Measurements from ENCODE around the gene CFDP1. TPM values are rescaled to one million over a fixed set of nuclear protein-coding genes. Genes with fewer than 3 reads are reported as not detected.

CFDP1 gene
- total and polyA plus RNA-seq, 8 donors: 25.8 to 126 (median 60.7) TPM; not detected in 1

DNA sequence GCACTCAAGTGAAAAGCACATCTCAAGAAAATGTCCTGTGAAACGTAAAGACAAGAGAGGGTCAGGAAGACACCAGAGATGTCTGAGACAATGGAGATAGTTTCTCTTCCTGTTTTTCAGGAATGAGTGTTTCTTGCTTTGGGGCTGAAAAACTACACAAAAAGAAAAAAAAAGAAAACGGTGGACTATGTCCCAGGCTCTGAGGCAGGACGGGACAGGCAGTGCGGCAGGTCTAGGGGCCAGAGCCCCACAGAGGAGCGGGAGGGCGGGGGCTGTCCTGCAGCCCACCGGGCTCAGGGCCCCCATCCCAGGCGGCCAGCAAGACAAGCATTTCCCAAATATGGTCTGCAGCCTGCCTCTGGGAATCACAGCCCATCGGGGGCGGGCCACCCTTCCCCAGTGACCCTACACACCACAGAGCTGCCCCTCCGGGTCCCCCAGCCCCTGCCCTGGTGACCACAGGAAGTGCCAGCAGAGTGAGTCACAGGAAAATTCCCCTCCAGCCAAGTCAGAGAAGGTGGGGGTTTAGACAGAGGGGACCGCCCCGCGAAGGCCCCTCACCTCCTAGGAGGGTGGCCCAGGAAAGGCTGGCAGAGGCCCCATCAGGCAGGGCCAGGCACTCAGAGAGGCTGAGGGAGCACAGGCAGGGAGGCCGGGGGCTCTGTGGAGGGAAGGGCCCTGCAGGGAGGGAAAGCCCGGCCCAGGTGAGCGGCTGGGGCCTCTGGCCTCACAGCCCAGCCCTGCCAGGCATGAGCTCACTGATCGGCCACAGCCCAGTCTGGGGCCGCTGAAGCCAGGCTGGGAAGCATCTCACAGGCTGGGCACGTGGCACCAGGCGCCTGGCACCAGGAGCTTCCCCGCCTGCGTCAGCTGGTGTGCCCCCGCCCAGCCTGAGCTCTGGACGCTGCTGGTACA is 188.2 kb downstream of the CFDP1 start:
- WGBS, 5 donors: 21 to 27% (median 24%) methylated on average over 22 to 25 of the region's 25 CpGs
- TF ChIP-seq POLR2AphosphoS5 (IDR thresholded peaks at IDR 0.05): peak; percentile 80 to 90 (median 83)
- TF ChIP-seq, protein P1, sequence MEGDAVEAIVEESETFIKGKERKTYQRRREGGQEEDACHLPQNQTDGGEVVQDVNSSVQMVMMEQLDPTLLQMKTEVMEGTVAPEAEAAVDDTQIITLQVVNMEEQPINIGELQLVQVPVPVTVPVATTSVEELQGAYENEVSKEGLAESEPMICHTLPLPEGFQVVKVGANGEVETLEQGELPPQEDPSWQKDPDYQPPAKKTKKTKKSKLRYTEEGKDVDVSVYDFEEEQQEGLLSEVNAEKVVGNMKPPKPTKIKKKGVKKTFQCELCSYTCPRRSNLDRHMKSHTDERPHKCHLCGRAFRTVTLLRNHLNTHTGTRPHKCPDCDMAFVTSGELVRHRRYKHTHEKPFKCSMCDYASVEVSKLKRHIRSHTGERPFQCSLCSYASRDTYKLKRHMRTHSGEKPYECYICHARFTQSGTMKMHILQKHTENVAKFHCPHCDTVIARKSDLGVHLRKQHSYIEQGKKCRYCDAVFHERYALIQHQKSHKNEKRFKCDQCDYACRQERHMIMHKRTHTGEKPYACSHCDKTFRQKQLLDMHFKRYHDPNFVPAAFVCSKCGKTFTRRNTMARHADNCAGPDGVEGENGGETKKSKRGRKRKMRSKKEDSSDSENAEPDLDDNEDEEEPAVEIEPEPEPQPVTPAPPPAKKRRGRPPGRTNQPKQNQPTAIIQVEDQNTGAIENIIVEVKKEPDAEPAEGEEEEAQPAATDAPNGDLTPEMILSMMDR (IDR thresholded peaks at IDR 0.05): no peak
- Histone ChIP-seq H3K4me1 (peaks cover 73 to 95% (median 88%) of the 10 kb centered on the region in 4 donors), H3K4me3 (peak overlapping the region in 3 of 4 donors; percentile 3 to 22 (median 15)), H3K9me3 (no peaks in the 10 kb centered on the region), H3K36me3 (peaks cover 17 to 34% (median 29%) of the 10 kb centered on the region in 4 donors), H3K27ac (peak overlapping the region; percentile 96 to 100 (median 98)), H3K27me3 (peaks cover 0 to 6% (median 0%) of the 10 kb centered on the region in 3 donors)
- DNase-seq: peak; percentile 94 to 96
- intact Hi-C loops (cut with DNase I; ENCODE audit: low total_unique reads): no loop called here

DNA sequence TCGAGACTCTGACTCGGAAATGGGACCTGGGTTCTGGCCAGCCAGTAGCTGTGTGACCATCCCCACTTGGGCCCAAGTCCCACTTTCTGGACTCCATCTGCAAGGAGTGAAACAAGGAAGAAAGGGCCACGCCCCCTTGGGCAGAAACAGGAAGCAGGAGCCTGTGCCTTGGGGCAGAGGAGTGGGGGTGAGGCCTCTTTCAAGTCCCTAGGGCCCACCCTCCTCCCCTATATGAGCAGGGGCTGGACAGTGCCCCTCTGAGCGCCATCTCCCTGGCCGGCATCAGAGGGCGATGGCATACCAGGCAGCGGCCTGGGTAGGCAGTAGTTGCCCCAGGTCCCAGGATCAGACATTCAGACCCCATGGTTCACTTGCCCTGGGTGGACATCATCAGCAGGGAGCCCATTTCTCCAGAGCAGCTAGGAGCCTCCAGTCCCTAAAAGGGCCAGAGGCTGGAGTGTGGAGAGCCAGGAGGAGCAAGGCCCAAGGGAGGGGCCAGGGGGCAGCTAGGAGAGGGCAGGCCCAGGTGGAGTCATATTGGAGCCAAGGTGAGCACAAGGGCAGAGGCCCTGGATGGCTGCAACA is 189.0 kb downstream of the CFDP1 start:
- Histone ChIP-seq H3K4me3 (peak overlapping the region in 1 of 4 donors; percentile 11), H3K27me3 (no peaks in the 10 kb centered on the region), H3K36me3 (peaks cover 17 to 41% (median 34%) of the 10 kb centered on the region in 4 donors), H3K9me3 (no peaks in the 10 kb centered on the region), H3K27ac (peak overlapping the region; percentile 88 to 100 (median 98)), H3K4me1 (peaks cover 73 to 95% (median 88%) of the 10 kb centered on the region in 4 donors)
- intact Hi-C loops (cut with DNase I; ENCODE audit: low total_unique reads): no loop called here
- TF ChIP-seq POLR2A (IDR thresholded peaks at IDR 0.05) (no peak), POLR2AphosphoS5 (IDR thresholded peaks at IDR 0.05) (peak in 2 of 3 donors; percentile 6 to 24)
- DNase-seq: peak; percentile 79 to 81
- 39 to 58% (median 54%) methylated on average over 7 of the region's 7 CpGs for WGBS, 5 donors

Small RNA genes within 50 kb of the gene (small RNA-seq; reads per million reads assigned to genes)
- gene RF00598 (0 reads per million in 4 donors), gene RNU6-758P (0 reads per million in 4 donors)

Other genes with a start within 250 kb of the CFDP1 start
- gene CTRB2, start 226.3 kb downstream of the CFDP1 start, total RNA-seq: not detected
- 10 to 100 TPM in 1 of 3 donors, 1 to 10 TPM in 2; 2.7 to 26.6 (median 4.0) TPM for gene CTRB2, start 226.3 kb downstream of the CFDP1 start, polyA plus RNA-seq
- gene CTRB1, start 214.5 kb downstream of the CFDP1 start, total RNA-seq: not detected
- 10 to 100 TPM in 1 of 3 donors, 1 to 10 TPM in 2; 2.5 to 35.9 (median 2.9) TPM for gene CTRB1, start 214.5 kb downstream of the CFDP1 start, polyA plus RNA-seq
- gene BCAR1, start 181.9 kb downstream of the CFDP1 start, total RNA-seq: 100 to 1,000 TPM in 3 of 5 donors, 10 to 100 TPM in 2; 44.4 to 219 (median 122) TPM
- 10 to 100 TPM; 34.7 to 51.5 (median 45.6) TPM for gene BCAR1, start 181.9 kb downstream of the CFDP1 start, polyA plus RNA-seq
- 100 to 1,000 TPM in 1 of 5 donors, 10 to 100 TPM in 3, 1 to 10 TPM in 1; 7.6 to 134 (median 12.0) TPM for gene TMEM170A, start 31.2 kb upstream of the CFDP1 start, total RNA-seq
- gene TMEM170A, start 31.2 kb upstream of the CFDP1 start, polyA plus RNA-seq: 1 to 10 TPM; 3.6 to 4.1 (median 3.7) TPM
- under 1 TPM in 2 of 5 donors, not detected in 3; 0.29 to 0.73 TPM for gene CHST6, start 61.9 kb upstream of the CFDP1 start, total RNA-seq
- under 1 TPM in 1 of 3 donors, not detected in 2; 0.23 TPM for gene CHST6, start 61.9 kb upstream of the CFDP1 start, polyA plus RNA-seq
- 10 to 100 TPM in 1 of 5 donors, 1 to 10 TPM in 3, not detected in 1; 1.1 to 23.2 (median 3.0) TPM for gene CHST5, start 102.6 kb upstream of the CFDP1 start, total RNA-seq
- gene CHST5, start 102.6 kb upstream of the CFDP1 start, polyA plus RNA-seq: under 1 TPM in 1 of 3 donors, not detected in 2; 0.05 TPM
- 10 to 100 TPM in 2 of 5 donors, 1 to 10 TPM in 2, not detected in 1; 4.6 to 14.1 (median 11.2) TPM for gene TMEM231, start 122.7 kb upstream of the CFDP1 start, total RNA-seq
- gene TMEM231, start 122.7 kb upstream of the CFDP1 start, polyA plus RNA-seq: 1 to 10 TPM; 1.1 to 2.9 (median 1.5) TPM
- gene GABARAPL2, start 132.9 kb upstream of the CFDP1 start, total RNA-seq: 100 to 1,000 TPM in 2 of 5 donors, 10 to 100 TPM in 3; 29.8 to 192 (median 81.4) TPM
- 100 to 1,000 TPM in 2 of 3 donors, 10 to 100 TPM in 1; 83.4 to 198 (median 171) TPM for gene GABARAPL2, start 132.9 kb upstream of the CFDP1 start, polyA plus RNA-seq
- gene ADAT1, start 189.8 kb upstream of the CFDP1 start, total RNA-seq: 10 to 100 TPM in 3 of 5 donors, 1 to 10 TPM in 1, under 1 TPM in 1; 0.58 to 69.8 (median 25.8) TPM
- 10 to 100 TPM in 1 of 3 donors, 1 to 10 TPM in 2; 6.0 to 18.2 (median 7.8) TPM for gene ADAT1, start 189.8 kb upstream of the CFDP1 start, polyA plus RNA-seq
- gene KARS1, start 214.2 kb upstream of the CFDP1 start, total RNA-seq: 100 to 1,000 TPM in 2 of 5 donors, 10 to 100 TPM in 3; 85.8 to 196 (median 97.4) TPM
- gene KARS1, start 214.2 kb upstream of the CFDP1 start, polyA plus RNA-seq: 100 to 1,000 TPM in 1 of 3 donors, 10 to 100 TPM in 2; 81.2 to 102 (median 84.1) TPM
- gene TERF2IP, start 214.3 kb upstream of the CFDP1 start, total RNA-seq: 10 to 100 TPM; 17.1 to 58.3 (median 43.7) TPM
- 10 to 100 TPM; 30.0 to 37.3 (median 31.1) TPM for gene TERF2IP, start 214.3 kb upstream of the CFDP1 start, polyA plus RNA-seq
- not detected for gene CPHXL2, start 243.5 kb upstream of the CFDP1 start, total RNA-seq
- gene CPHXL2, start 243.5 kb upstream of the CFDP1 start, polyA plus RNA-seq: not detected